PC-9 (cell line): ENCODE measurements around the gene LIMCH1.

Source experiments
- CTCF ChIP-seq: fragments of 200-600 bp; sonication (generic); conservative IDR thresholded peaks from 2 replicates; pipeline ENCODE4 v1.6.1; 2017; ENCODE audit warnings: mixed run types, antibody characterized with exemption, mild to moderate bottlenecking, moderate library complexity
- EZH2 ChIP-seq: fragments of 200-600 bp; sonication (generic); IDR thresholded peaks from 2 replicates; pipeline ENCODE4 v1.8.0; 2017; ENCODE audit warnings: antibody characterized with exemption, low read depth

- TF ChIP-seq EZH2 (no peak), CTCF (no peak)
Observed at GRCh38 chr4:41678951-41679350, 141.0 kb downstream of the LIMCH1 start.
